GM19455 (cell line): Measurements from ENCODE around the gene DUSP2.

Experiments used
- ATAC-seq: cut with Tn5 transposase; IDR thresholded peaks from one replicate; pipeline ENCODE4 v1.9.1; 2021; ENCODE audit not compliant: unreplicated experiment

The DUSP2 gene, protein sequence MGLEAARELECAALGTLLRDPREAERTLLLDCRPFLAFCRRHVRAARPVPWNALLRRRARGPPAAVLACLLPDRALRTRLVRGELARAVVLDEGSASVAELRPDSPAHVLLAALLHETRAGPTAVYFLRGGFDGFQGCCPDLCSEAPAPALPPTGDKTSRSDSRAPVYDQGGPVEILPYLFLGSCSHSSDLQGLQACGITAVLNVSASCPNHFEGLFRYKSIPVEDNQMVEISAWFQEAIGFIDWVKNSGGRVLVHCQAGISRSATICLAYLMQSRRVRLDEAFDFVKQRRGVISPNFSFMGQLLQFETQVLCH

DNA sequence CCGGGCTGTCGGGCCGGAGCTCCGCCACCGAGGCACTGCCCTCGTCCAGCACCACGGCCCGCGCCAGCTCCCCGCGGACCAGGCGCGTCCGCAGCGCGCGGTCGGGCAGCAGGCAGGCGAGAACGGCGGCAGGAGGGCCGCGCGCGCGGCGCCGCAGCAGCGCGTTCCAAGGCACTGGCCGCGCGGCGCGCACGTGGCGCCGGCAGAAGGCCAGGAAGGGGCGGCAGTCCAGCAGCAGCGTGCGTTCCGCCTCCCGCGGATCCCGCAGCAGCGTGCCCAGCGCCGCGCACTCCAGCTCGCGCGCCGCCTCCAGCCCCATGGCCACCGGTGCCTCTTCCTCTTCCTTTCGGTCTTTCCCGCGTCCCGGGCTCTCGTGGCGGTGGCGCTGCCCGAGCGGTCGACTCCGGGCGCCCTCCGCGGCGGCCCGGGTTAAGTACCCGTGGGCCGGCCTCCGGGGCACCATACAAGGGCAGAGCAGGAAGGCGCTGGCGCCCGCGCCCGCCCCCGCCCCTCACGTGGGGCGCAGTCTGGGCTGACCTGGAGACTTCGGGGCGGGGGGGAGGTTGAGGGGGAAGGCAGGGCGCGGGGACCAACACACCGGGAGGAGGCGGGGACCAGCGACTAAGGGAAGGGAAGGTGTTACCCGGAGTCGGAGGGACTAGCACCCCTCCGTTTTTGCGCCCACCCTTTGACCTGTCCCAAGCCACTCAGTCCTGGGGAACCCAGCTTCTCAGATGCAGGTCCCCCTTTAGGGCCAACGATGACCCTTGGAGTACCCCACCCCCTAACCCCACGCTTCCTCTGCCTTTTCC, at the start of gene DUSP2:
TSS of gene DUSP2 (minus strand) at position 405 of the 812 bp plus-strand sequence. CDS start at position 319, 86 bp downstream.
- peak; percentile 50 for ATAC-seq

DNA sequence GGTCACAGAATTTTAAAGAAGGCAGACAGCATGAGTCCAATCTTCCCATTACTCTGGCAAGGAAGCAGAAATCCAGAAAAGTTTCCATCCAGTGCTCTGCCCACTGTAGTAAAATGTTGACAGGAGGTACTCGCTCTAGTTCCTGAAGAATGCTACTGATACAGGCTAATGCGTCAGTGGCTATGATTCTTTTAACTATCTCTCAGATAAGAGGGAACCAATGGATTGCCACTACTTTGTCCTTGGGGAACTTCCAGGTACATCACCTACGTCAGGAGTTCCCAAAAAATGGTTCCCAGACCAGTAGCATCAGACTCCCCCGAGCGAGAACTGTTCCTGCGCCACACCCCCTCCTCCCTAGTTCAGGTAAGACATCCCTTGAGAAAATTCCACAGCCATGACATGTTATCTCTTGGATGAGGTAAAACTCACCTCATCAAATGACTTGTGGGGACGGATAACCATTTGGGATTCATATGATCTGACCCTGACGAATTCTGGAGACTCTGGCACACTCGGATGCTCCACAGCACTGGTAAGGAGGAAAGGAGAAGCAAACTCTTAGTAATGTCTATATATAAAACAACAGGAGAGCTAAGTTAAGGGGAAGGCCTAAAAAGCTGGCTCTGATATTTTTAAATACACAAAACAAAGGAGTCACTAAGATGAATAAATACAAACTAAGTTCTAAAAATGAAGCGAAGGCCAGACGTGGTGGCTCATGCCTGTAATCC, 46.9 kb upstream of the DUSP2 start:
- no peak for ATAC-seq

DNA sequence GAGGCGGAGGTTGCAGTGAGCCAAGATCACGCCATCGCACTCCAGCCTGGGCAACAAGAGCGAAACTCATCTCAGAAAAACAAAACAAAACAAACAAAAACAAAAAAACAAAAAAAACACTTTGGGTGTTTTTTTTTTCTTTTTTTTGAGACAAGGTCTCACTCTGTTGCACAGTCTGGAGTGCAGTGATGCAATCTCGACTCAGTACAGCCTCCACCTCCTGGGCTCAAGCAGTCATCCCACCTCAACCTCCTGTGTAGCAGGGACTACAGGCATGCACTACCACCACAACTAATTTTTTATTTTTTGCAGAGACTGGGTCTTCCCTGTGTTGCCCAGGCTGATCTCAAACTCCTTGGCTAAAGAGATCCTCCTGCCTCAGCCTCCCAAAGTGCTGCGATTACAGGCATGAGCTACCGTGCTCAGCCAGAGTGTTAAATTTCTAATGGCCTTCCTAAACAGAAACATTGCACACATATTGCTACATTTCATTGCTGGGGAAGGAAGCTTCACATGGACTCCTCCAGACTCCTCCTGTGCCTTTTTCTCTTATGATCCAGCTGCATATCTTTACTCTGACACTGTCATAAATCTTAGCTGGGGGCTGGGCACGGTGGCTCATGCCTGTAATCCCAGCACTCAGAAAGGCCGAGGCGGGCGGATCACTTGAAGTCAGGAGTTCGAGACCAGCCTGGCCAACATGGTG, 43.7 kb upstream of the DUSP2 start:
- ATAC-seq, result no peak

DNA sequence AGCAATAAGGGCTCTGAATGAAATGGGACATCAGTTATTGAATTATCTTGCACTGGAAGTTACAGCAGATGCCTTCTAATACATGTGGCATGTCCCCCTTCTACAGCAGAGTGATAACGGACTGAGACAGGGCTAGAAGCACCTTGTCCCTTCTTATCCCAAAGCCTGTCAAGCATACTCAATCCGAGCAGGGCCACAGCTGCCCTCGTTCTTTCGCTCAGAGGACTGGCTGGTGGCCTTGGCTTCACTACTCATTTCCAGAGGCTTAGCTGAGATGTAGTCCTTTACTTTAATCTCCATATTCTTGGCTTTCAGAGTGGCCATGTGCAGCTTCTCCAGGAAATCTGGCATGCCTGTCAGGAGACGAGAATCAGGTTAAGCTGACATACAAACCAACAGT, 41.3 kb upstream of the DUSP2 start:
- ATAC-seq, result no peak

DNA sequence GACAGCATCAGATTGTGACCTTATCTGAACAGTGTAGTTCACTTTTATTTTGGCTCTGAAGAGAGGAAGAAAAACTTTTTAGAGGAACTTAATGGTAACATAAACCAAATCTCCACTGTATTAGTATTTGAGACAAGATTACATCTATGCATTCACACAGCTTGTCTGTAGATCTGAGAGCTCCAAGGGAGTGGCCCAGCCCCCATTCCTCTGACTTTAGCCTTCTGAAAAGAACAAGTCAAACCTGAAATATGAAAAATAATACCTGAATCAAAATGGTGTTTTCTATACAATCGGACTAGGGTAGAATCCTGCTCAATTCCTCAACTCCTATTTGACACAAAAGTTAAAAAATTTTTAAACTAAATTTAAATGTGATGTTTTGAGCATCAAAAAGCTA, 40.3 kb upstream of the DUSP2 start:
- no peak for ATAC-seq

DNA sequence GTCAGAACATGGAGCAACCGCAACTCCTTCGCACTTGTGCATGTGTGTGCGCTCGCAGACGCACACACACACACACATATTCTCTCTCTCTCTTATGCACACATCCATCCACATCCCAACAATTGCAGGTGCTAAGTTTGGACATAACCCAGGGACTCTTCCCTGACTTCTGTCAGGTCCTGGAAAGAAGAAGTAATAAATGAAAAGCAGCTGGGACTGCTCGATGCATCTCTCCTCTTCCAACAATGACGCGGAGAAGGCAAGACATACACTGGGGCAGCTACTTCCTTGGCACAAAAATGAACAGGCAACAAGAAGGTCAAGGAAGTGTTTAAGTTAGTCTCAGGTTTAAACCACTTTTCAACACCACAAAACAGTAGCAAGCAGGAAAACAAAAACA, 39.7 kb upstream of the DUSP2 start:
- no peak for ATAC-seq

DNA sequence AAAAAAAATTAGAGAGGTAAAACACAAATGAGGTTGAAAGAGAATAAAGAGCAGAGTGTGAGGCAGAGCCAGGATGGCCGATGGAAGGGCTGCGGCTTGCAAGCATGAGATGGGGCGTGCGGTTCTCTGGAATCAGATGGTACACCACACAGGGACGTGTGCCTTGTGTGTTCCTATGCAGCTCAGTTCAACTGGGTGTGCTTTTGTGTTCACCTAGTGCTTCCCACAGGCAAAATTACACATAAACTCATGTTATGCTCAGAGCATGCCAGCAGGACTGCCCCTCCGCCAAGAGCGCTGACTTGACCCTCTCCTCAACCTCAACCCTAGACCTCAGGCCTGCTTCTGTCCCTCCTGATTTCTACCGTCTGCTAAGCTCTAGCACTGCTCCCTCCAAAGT, 38.9 kb upstream of the DUSP2 start:
- ATAC-seq, result no peak

DNA sequence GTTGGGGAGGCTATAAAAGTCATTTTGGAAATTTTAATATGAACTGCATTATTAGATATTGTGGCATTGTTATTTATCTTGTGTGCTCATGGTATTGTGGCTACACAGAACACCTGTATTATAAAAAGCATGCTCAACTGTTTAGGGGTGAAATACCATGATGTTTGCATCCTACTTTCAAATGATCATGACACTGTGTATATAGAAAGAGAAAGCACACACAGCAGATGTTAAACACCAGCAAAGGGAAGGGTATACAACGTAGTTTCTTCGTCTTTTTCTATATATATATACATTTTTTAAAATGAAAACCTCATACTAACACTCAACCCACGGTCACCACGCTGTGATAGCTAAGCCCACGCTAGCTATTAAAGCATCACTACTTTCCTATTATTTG, 36.3 kb upstream of the DUSP2 start:
- ATAC-seq, result no peak

DNA sequence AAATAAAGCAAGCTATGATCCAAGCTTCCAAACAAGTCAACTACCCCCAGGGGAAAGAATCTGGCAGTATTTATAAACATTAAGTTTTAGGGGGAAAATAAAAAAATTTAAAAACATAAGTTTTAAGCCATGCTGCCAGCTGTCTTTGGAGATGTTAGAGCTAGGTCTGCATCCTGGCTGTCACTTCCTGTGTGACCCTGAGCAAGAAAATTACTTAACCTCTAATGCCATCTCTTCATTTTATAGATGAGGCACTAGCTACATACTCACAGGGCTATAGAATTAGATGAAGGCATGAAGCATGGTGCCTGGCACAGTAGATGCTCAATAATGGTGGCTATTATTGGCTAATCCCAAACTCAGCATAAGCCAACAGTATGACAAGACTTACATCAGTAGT, 35.3 kb upstream of the DUSP2 start:
- ATAC-seq, result no peak

DNA sequence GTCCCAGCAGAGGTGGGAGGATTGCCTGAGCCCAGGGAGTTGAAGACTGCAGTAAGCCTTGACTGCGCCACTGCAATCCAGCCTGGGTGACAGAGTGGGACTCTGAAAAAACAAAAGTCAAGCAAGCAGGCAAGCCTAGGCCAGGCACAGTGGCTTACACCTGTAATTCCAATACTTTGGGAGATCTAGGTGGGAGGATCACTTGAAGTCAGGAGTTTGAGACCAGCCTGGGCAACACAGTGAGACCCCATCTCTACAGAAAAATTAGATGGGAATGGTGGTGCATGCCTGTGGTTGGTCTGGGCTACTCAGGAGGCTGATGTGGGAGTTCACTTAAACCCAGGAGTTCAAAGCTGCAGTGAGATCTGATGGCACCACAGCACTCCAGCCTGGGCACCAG, 34.8 kb upstream of the DUSP2 start:
- no peak for ATAC-seq

DNA sequence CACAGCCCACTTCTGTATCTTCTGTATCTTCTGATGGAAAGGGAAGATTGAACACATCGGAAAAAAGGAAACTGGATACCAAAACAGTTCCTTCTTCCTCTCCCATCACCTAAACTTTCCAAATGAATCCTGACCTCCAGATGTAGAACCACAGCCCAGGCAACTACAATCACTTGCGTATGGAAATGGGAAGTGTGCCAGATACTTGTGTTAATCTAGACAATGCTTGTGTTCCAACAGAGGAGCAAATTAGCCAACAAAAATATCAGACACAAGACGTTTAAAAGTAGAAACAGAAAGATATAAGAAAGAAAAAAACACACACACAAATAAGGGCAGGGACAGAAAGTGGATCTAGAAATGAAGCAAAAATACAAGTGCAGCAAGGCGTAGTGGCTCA, 31.4 kb upstream of the DUSP2 start:
- no peak for ATAC-seq

DNA sequence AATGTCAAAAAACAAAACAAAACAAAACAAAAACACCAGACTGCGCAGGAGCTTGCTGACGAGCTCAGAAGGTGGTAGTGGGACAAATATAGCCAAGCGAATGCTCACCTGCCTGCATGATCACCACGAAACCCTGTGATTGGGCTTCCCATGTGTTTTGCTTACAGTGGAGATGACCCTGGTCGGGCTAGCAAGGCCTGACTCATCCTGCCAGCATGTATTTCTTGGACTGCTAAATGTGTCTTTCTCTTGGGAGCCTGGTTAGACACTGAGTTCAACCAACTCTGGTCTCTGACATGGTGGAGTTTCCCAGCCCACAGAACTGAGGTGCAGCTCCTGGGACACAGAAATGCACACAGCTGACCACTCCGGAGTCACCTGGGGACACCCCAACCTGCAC, 30.7 kb upstream of the DUSP2 start:
- ATAC-seq, result no peak

DNA sequence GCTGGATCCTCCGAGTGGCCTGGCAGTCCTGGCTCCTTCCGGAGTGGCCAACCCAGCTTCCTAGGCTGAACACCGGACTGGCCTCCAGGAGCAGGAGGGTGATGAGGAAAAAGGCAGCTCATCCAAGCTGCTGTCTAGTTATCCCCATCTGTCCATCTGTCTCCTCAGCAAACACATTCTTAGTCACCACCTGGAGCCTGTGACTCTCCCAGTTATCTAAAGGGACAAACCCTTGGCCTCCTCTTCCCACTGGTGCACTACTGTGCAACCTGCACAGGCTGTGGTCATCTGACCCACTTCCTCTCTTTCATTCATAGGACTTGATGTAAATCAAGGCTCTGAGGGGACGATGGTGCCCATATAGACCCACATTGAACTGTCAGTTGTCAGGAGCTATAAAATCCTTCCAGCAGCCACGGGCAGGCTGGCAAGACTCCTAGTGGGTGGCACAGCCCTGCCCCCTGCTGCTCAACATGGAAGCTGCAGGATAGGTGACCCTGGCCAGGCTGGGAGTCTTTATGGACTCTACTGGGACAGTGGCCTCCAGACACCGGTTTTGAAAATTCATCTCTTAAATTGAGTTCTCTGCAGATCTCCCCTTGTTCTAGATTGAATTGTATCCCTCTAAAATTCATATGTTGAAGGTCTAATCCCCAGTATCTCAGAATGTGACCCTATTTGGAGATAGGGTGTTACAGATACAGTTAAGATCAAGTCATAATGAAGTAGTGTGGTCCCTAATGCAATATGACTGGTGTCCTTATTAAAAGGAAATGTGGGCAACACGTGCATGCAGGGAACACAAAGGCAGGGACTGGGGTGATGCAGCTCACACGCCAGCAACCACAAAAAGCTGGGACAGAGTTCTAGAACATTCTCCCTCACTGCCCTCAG, 29.3 kb upstream of the DUSP2 start:
- ATAC-seq, result no peak

DNA sequence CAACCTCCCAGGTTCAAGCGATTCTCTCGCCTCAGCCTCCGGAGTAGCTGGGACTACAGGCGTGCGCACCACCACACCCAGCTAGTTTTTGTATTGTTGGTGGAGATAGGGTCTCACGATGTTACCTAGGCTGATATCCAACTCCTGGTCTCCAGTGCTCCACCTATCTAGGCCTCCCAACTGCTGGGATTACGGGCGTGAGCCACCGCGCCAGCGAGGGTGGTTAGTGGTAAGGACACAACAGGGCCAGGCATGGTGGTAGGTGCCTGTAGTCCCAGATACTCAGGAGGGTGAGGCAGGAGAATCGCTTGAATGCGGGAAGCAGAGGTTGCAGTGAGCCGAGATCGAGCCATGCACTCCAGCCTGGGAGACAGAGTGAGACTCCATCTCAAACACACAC, 26.6 kb upstream of the DUSP2 start:
- ATAC-seq, result no peak

DNA sequence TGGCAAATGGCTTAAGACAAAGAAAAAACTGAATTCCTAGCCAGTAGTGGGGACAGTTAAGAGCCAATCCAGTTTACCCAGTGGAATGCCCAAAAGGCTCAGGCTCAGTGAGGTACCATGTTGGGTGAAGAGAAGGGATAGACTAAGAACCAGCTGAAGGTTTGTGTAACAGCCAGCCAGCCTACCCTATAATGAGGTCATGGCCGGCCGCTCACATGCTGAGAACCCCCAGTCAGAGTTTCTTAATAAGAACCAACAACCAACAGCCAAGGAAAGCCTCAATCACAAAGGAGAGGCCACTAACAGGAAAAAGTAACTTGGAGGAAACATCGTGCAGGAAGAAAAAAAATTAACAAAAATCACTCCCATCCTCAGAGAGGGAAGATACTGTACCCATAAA, 25.4 kb upstream of the DUSP2 start:
- ATAC-seq, result no peak

DNA sequence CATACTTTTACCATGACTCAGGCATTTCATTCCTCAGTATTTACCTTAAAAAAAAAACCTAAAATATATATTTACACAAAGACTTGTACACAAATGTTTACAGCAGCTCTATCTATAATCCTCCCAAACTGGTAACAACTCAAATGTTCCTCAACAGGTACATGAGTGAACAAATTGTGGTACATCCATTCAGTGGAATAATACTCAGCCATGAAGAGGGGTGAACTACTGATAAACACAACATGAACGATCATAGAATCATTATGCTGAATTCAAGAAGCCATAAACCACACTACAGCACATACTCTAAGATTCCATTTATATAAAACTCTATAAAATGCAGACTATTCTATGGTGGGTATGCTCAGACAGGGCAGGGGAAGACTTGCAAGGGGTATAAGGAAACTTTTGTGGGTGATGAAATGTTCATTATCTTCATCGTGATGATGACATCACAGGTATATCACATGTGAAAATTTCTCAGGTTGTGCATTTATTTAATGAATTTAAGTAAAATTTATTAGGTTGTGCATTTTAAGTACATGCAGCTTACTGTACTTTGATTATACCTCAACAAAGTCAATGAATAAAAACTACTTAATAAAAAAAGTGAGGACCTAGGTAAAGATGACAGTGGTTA, 24.7 kb upstream of the DUSP2 start:
- ATAC-seq, result no peak

DNA sequence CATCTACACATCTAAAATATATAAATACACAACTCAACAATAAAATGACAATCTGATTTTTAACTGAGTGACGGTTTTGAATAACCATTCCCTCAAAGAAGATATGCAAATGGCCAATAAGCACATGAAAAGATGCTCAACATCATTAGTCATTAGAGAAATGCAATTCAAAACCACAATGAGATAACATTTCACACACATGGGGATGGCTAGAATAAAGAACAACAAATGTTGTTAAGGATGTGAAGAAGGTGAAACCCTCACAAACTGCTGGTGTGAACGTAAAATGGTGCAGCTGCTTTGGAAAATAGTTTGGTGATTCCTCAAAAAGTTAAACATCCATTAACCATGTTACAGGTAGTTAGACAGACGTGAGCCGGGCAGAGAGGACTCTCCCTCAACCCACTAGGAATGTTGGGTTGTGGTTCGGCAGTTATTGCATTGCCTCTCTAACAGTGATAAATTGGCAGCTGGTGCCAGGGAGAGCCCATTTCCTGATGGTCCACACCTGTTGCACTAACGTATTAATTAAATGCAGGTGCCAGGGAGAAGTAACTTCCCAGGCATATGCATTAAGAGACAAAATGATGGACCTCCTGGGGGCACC, 22.3 kb upstream of the DUSP2 start:
- no peak for ATAC-seq

DNA sequence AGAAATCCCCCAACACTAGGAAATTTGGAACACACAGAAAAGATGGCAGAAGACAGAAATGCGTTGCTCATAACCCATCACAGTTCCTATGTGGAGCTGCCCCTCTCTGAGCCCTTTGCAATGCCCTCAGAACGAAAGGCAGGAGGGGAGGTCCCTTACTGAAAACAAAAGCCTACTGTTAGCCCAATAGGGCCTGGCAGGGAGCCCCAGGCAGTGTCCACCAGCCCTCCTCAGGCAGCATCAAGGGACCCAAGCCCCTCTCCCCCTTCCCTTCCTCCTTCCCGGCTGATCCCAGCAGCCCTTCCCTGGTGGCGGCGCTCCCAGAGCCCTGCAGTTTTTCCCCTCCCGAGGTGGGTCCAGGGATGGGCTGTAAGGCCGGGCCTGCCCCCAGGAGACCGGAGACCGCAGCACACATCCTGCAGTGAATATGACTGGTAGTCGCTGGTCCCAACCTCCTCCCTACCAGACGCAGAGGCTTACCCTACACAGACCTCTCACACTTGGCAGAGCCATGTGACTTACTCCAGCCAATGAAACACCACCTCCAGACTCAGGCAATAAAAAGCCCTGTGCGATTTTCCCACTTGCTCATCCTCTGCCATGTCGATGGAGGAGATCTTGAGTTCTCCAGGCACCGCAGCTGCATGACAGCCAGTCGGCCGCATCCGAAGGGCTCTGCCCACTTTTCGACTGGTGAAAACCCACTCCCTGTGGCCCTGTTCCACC, 19.4 kb upstream of the DUSP2 start:
- peak; percentile 79 for ATAC-seq
